ENCODE measurements around the gene LBHD2. TPM values are rescaled to one million over a fixed set of nuclear protein-coding genes. Genes with fewer than 3 reads are reported as not detected.
A peak's percentile ranks its signal among the peaks of the same experiment; 100 is the strongest.

Gene LBHD2
- polyA plus RNA-seq, 1 of the 3 experiments (the other 2 are of a cell fraction), result not detected

- peaks cover 6% of the 10 kb centered on the region in 2 experiments; a peak in 3 of 4 replicates for H3K4me1 ChIP-seq (ENCODE audit: control insufficient read depth in 1 of 2, insufficient read depth in 2 of 2, low read depth in 1 of 2, low read length in 1 of 2)
- H4K20me1 ChIP-seq (ENCODE audit: insufficient read depth), result no peaks in the 10 kb centered on the region
- CTCF ChIA-PET, result interaction anchor here (0.6 to 6.3 kb wide), 7 partner anchors 11 to 363 kb away, joined by 3 to 45 read pairs (median 3); no protein-coding TSS in a partner anchor
- TF ChIP-seq FOSL2 (IDR thresholded peaks at IDR 0.05; ENCODE audit: borderline replicate concordance, low read depth) (no peak), RFX5 (IDR thresholded peaks at IDR 0.05; ENCODE audit: low read length) (no peak), GABPA (IDR thresholded peaks at IDR 0.05; ENCODE audit: low read depth) (no peak), RCOR1 (IDR thresholded peaks at IDR 0.05; ENCODE audit: low read length) (no peak), YY1 (IDR thresholded peaks at IDR 0.05; ENCODE audit: low read depth) (no peak), SMC3 (IDR thresholded peaks at IDR 0.05; ENCODE audit: low read depth, low read length) (no peak)
- no peak overlapping the region for H3K27ac ChIP-seq (ENCODE audit: low read depth in 2 of 2, low read length in 1 of 2)
- no peaks in the 10 kb centered on the region for H3K27me3 ChIP-seq (ENCODE audit: insufficient read depth)
- POLR2A ChIA-PET, result no interaction called here
- 90% methylated on average over 22 of the region's 22 CpGs for WGBS (ENCODE audit: low lambda C conversion rate)
- peaks cover 3% of the 10 kb centered on the region for H3F3A ChIP-seq (replicated peaks; ENCODE audit: insufficient read depth)
- H3K9me2 ChIP-seq, result no peaks in the 10 kb centered on the region
- no peak overlapping the region; the same call in 1 of the 2 replicates for H2AFZ ChIP-seq (ENCODE audit: low read depth)
- H3K4me2 ChIP-seq, result 0 out of 2 replicates have a peak overlapping the region, but pooled peaks have one; percentile 41
- no peak for DNase-seq
- no peaks in the 10 kb centered on the region for H3K36me3 ChIP-seq (replicated peaks in 1 of 2; ENCODE audit: control insufficient read depth in 1 of 2, insufficient read depth in 2 of 2, low read length in 1 of 2)
- H3K9ac ChIP-seq, result no peak overlapping the region
- no peak overlapping the region for H3K4me3 ChIP-seq (ENCODE audit: low read depth in 2 of 2, low read length in 1 of 2)
- H3K9me3 ChIP-seq, result no peaks in the 10 kb centered on the region
- H3K79me2 ChIP-seq (ENCODE audit: insufficient read depth), result no peaks in the 10 kb centered on the region
These were observed 53.8 kb downstream of the LBHD2 start for GRCh38 chr14:103137689-103138300.

DNA sequence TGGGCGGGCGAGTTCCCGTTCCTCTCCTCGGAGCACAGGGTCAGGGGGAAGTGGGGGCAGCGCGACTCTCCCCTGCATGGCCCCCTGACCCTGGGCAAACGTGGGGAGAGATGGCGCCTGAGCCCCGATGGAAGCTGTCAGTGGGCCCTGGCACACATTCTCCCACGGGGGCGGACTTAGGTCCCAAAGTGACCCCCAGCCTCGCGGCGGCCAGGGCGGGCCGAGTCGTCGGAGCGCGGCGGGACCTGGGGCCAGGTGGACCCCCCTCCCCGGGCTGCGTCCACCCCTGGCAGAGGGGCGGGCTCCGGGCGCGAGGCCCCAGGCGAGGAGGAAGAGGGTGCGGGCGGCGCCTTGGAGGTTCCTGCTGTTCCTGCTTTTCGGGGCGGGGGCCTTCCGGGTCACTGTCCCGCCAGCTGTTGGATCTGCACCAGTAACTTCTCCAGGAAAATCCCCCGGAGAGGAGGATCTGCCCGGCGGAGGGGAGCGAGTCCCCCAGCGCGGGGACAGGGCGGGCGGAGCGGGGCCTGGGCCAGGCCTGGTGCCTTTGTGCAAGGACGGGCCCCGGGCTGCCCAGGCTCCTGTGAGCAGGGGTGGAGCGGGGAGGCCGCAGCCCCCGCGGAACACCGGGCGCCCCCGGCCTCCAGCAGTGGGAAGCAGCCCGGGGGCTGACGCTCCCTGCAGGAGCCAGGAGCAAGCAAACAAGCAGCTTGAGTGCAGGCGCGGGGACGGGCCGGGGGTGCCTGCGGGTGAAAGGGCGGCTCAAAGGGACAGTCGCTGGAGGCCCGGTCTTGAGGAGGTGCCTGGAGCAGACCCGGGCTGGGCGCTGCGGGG is 54.5 kb downstream of the LBHD2 start:
- no peaks in the 10 kb centered on the region for H3K9me3 ChIP-seq
- WGBS (ENCODE audit: low lambda C conversion rate), result 89% methylated on average over 40 of the region's 66 CpGs
- no peak for TF ChIP-seq EP300 (IDR thresholded peaks at IDR 0.05; ENCODE audit: borderline replicate concordance in 1 of 2, low read depth in 1 of 2, low read length in 1 of 2)
- no peak for TF ChIP-seq CHD2 (IDR thresholded peaks at IDR 0.05; ENCODE audit: low read length, partially characterized antibody)
- no peak for TF ChIP-seq MEF2A (IDR thresholded peaks at IDR 0.05; ENCODE audit: borderline replicate concordance, low read depth)
- TF ChIP-seq FOSL2 (IDR thresholded peaks at IDR 0.05; ENCODE audit: borderline replicate concordance, low read depth), result no peak
- no peak for TF ChIP-seq RAD21 (IDR thresholded peaks at IDR 0.05; ENCODE audit: low read length)
- no peak for TF ChIP-seq FOXJ3 (CRISPR knock-in tag; IDR thresholded peaks at IDR 0.05)
- no peak for TF ChIP-seq ELF1 (IDR thresholded peaks at IDR 0.05)
- TF ChIP-seq, protein P1, sequence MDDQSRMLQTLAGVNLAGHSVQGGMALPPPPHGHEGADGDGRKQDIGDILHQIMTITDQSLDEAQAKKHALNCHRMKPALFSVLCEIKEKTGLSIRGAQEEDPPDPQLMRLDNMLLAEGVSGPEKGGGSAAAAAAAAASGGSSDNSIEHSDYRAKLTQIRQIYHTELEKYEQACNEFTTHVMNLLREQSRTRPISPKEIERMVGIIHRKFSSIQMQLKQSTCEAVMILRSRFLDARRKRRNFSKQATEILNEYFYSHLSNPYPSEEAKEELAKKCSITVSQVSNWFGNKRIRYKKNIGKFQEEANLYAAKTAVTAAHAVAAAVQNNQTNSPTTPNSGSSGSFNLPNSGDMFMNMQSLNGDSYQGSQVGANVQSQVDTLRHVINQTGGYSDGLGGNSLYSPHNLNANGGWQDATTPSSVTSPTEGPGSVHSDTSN (IDR thresholded peaks at IDR 0.05), result no peak
- no peak for TF ChIP-seq RFX5 (IDR thresholded peaks at IDR 0.05; ENCODE audit: low read length)
- no peak overlapping the region for H3K27ac ChIP-seq (ENCODE audit: low read depth in 2 of 2, low read length in 1 of 2)
- peaks cover 8 to 9% of the 10 kb centered on the region in 2 experiments for H3K4me1 ChIP-seq (ENCODE audit: control insufficient read depth in 1 of 2, insufficient read depth in 2 of 2, low read depth in 1 of 2, low read length in 1 of 2)
- H3K4me3 ChIP-seq (ENCODE audit: low read depth in 2 of 2, low read length in 1 of 2), result no peak overlapping the region
- H4K20me1 ChIP-seq (ENCODE audit: insufficient read depth), result no peaks in the 10 kb centered on the region
- no peaks in the 10 kb centered on the region for H3K36me3 ChIP-seq (replicated peaks in 1 of 2; ENCODE audit: control insufficient read depth in 1 of 2, insufficient read depth in 2 of 2, low read length in 1 of 2)
- H3K79me2 ChIP-seq (ENCODE audit: insufficient read depth), result no peaks in the 10 kb centered on the region
- H2AFZ ChIP-seq (ENCODE audit: low read depth), result no peak overlapping the region
- ChIA-PET CTCF (interaction anchor here (0.6 to 6.3 kb wide), 4 partner anchors 11 to 171 kb away, joined by 3 to 45 read pairs (median 4); no protein-coding TSS in a partner anchor), POLR2A (no interaction called here)
- DNase-seq, result no peak
- no peak overlapping the region for H3K4me2 ChIP-seq
- H3F3A ChIP-seq (replicated peaks; ENCODE audit: insufficient read depth), result peaks cover 3% of the 10 kb centered on the region
- no peak overlapping the region for H3K9ac ChIP-seq
- H3K27me3 ChIP-seq (ENCODE audit: insufficient read depth), result no peaks in the 10 kb centered on the region
- no peaks in the 10 kb centered on the region for H3K9me2 ChIP-seq
